Astrocyte of the spinal cord (primary cell): ENCODE measurements around the gene IFIT2.
"Not testable (repeated sequence)": the region's sequence is repeated elsewhere in the genome, so short reads cannot be mapped to it uniquely, and the experiment has no call there.

Source experiments
- DNase-seq: peaks from one replicate; pipeline ENCODE4 v3.0.0; 2011; ENCODE audit warnings: low read depth, low spot score
- H3K4me3 ChIP-seq: 2 replicates; pipeline ENCODE4 v1.5.1; 2011; ENCODE audit warnings: low read depth, mild to moderate bottlenecking, low read length, moderate library complexity
- CTCF ChIP-seq: IDR thresholded peaks from 2 replicates; pipeline ENCODE4 v1.5.1; 2012; ENCODE audit warnings: low read depth, mild to moderate bottlenecking, low read length, inconsistent platforms
- in situ Hi-C: cut with HindIII; loops from 2 replicates; pipeline ENCODE4 v1.10.0; 2017; ENCODE audit warnings: low sequenced_read_pairs

The IFIT2 gene

DNA sequence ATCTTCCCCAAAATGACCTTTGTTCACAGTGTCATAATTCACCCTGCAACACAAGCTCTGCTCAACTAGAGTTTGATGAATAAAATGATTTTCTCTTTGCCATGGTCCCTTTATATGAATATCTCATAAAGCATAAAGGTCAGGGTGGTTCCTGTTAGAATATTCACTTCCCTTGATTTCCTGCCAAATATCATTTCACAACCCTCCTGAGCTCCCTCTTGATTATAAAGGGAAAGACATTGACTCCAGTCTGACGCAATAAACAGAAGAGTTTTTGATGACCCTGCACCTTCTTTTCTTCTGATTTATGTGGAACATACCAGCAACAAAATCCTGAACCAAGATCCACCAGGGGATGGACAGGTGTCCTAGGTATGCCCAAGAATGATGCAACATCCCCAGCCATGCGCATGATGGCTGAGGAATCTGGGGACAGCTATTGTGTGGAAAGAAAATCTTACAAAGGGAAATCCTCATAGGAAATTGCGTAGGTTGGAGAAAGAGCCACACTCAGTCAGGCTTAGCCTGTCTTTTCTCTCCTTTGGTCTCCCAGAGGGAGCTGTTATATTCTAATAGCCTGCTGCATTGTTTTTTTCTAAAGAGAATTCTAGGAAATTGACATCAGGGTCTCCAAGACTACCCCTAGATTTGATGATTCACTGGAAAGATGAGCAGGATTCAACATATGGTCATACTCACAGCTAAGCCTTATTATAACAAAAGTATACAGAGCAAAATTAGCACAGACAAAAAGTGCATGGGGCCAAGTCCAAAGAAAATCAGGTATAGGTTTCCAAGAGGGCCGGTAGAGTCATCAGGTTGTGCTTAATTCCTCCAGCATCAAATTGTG is 44.8 kb downstream of the IFIT2 start:
- H3K4me3 ChIP-seq: no peak overlapping the region
- TF ChIP-seq CTCF: no peak
- in situ Hi-C loops: no loop called here
- DNase-seq: no peak

DNA sequence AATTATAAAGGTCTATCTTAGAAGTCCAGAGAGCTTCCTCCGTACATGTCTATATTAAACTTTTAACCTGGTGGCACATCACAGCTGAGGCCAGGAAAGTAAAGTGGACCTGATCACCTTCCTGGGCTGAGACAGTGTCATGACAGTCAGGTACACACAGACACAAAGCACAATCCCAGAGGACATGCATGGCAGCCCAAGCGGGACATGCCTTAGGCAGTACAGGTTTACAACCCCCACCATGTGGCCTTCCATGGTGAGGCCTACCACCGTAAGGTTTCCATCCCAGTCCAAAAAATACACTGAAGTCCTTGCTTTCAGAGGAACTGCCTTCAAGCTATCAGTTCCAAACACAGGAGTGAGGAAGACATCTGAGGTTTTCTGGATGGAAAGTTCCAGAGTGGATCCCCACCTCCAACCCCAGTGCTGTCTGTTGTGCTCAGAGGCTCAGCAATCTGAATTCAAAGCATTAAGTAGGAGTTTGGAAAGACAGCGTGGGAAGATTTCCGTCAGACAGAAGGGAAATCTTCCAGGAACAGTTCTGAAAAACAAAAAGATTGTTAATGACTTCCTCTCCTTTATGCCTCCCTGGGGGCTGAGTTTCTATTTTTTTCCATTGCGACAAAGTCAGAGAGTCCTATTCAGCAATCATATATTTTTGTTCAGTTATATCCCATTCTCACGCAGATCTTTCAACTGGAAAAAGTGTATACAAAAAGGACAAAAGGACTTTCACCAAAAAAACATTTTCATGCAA is 46.0 kb downstream of the IFIT2 start:
- no peak overlapping the region for H3K4me3 ChIP-seq
- no peak for DNase-seq
- TF ChIP-seq CTCF: no peak
- in situ Hi-C loops: no loop called here

GRCh38 chr10:89348481-89348880 is 46.6 kb downstream of the IFIT2 start:
- DNase-seq: no peak
- no peak overlapping the region for H3K4me3 ChIP-seq
- no peak for TF ChIP-seq CTCF
- in situ Hi-C loops: no loop called here

DNA sequence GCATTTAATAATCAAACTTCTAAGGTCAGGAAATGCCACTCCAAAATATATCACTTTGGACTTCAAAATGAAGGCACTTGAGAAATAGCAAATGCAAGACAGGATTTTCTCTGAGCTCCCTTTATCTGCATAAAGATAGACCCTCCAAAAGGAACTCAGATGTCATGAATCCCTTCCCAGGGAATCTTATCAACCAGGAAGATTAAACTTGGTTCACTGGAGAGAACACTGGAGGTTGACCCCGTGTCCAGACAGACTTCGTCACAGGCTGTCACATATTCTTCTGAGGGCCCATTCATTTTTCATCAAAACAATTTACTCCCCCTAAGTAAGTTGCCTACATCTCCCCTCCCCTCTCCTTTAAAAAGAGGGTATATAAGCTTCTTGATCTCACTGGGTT is 47.1 kb downstream of the IFIT2 start:
- no peak for DNase-seq
- TF ChIP-seq CTCF: no peak
- in situ Hi-C loops: no loop called here
- no peak overlapping the region for H3K4me3 ChIP-seq

GRCh38 chr10:89350631-89351315 is 48.9 kb downstream of the IFIT2 start:
- H3K4me3 ChIP-seq: not testable (repeated sequence)
- peak; percentile 14 for DNase-seq

GRCh38 chr10:89351412-89351779 is 49.5 kb downstream of the IFIT2 start:
- peak; percentile 62 for DNase-seq
- TF ChIP-seq CTCF: no peak
- in situ Hi-C loops: no loop called here
- H3K4me3 ChIP-seq: no peak overlapping the region

More at GRCh38 chr10:89350631-89351315, 48.9 kb downstream of the IFIT2 start:
- in situ Hi-C loops: not testable (repeated sequence)
